BLaER1 (cell line): Measurements from ENCODE around the gene DHRS1.

Experiments used
- H3K27ac ChIP-seq: shearing (Covaris generic); formaldehyde crosslinking; 2 replicates; pipeline ENCODE4 v1.8.1; 2022
- H3K27me3 ChIP-seq: shearing (Covaris generic); formaldehyde crosslinking; 2 replicates; pipeline ENCODE4 v1.8.1; 2022
- H3K36me3 ChIP-seq: shearing (Covaris generic); formaldehyde crosslinking; 2 replicates; pipeline ENCODE4 v1.8.1; 2022
- H3K4me1 ChIP-seq: shearing (Covaris generic); formaldehyde crosslinking; 2 replicates; pipeline ENCODE4 v1.8.1; 2022
- H3K4me2 ChIP-seq: shearing (Covaris generic); formaldehyde crosslinking; 2 replicates; pipeline ENCODE4 v1.8.1; 2022
- H3K4me3 ChIP-seq: shearing (Covaris generic); formaldehyde crosslinking; 2 replicates; pipeline ENCODE4 v1.8.1; 2022
- H3K9ac ChIP-seq: shearing (Covaris generic); formaldehyde crosslinking; 2 replicates; pipeline ENCODE4 v1.8.1; 2022
- H3K9me3 ChIP-seq: shearing (Covaris generic); formaldehyde crosslinking; 2 replicates; pipeline ENCODE4 v1.8.1; 2022
- H4K20me1 ChIP-seq: shearing (Covaris generic); formaldehyde crosslinking; 2 replicates; pipeline ENCODE4 v1.8.1; 2022
- Cebpa-rat ChIP-seq: shearing (Covaris generic); IDR thresholded peaks from 2 replicates; pipeline ENCODE4 v1.8.1; 2022

Gene DHRS1

GRCh38 chr14:24316597-24316950 is 17.0 kb upstream of the DHRS1 start:
- Histone ChIP-seq H4K20me1 (no peaks in the 10 kb centered on the region), H3K4me2 (no peak overlapping the region), H3K4me3 (no peak overlapping the region), H3K9me3 (no peaks in the 10 kb centered on the region), H3K27me3 (no peaks in the 10 kb centered on the region), H3K4me1 (peaks cover 43% of the 10 kb centered on the region), H3K27ac (no peak overlapping the region), H3K36me3 (peaks cover 13% of the 10 kb centered on the region), H3K9ac (no peak overlapping the region)
- no peak for TF ChIP-seq Cebpa-rat

GRCh38 chr14:24315807-24316596 is 16.4 kb upstream of the DHRS1 start:
- H3K4me2 ChIP-seq = no peak overlapping the region

GRCh38 chr14:24315243-24315806 is 15.7 kb upstream of the DHRS1 start:
- Histone ChIP-seq H3K4me2 (peak overlapping the region; percentile 96), H3K4me1 (peaks cover 56% of the 10 kb centered on the region), H4K20me1 (peaks cover under 1% of the 10 kb centered on the region; the same call in 1 of the 2 replicates), H3K9me3 (no peaks in the 10 kb centered on the region), H3K27ac (peak overlapping the region; percentile 94), H3K4me3 (no peak overlapping the region), H3K36me3 (peaks cover 13% of the 10 kb centered on the region), H3K9ac (no peak overlapping the region), H3K27me3 (no peaks in the 10 kb centered on the region)
- no peak for TF ChIP-seq Cebpa-rat

More at GRCh38 chr14:24315807-24316596, 16.4 kb upstream of the DHRS1 start:
- no peaks in the 10 kb centered on the region for H4K20me1 ChIP-seq
- H3K4me1 ChIP-seq = peaks cover 49% of the 10 kb centered on the region
- no peaks in the 10 kb centered on the region for H3K27me3 ChIP-seq
- peaks cover 13% of the 10 kb centered on the region for H3K36me3 ChIP-seq
- H3K9ac ChIP-seq = no peak overlapping the region
- no peak overlapping the region for H3K27ac ChIP-seq
- no peaks in the 10 kb centered on the region for H3K9me3 ChIP-seq
- TF ChIP-seq Cebpa-rat = no peak
- no peak overlapping the region for H3K4me3 ChIP-seq

GRCh38 chr14:24314377-24315193 is 15.0 kb upstream of the DHRS1 start:
- H3K36me3 ChIP-seq = peaks cover 15% of the 10 kb centered on the region
- H3K9me3 ChIP-seq = no peaks in the 10 kb centered on the region
- no peaks in the 10 kb centered on the region for H3K27me3 ChIP-seq
- H3K4me3 ChIP-seq = no peak overlapping the region
- H4K20me1 ChIP-seq = peaks cover 8% of the 10 kb centered on the region; the same call in 1 of the 2 replicates
- H3K27ac ChIP-seq = peak overlapping the region; percentile 94
- peak overlapping the region; percentile 46; the same call in 1 of the 2 replicates for H3K9ac ChIP-seq
- TF ChIP-seq Cebpa-rat = no peak
- peaks cover 63% of the 10 kb centered on the region for H3K4me1 ChIP-seq
- peak overlapping the region; percentile 96 for H3K4me2 ChIP-seq

- Histone ChIP-seq H3K9me3 (no peaks in the 10 kb centered on the region), H3K4me3 (no peak overlapping the region; the same call in 1 of the 2 replicates), H3K9ac (peak overlapping the region; percentile 46), H3K36me3 (peaks cover 22% of the 10 kb centered on the region), H3K4me1 (peaks cover 70% of the 10 kb centered on the region), H3K27me3 (no peaks in the 10 kb centered on the region), H3K4me2 (peak overlapping the region; percentile 96), H3K27ac (peak overlapping the region; percentile 94), H4K20me1 (peaks cover 10% of the 10 kb centered on the region; the same call in 1 of the 2 replicates)
- no peak for TF ChIP-seq Cebpa-rat
These were observed 14.3 kb upstream of the DHRS1 start for GRCh38 chr14:24313913-24314312.

GRCh38 chr14:24312736-24313507 is 13.3 kb upstream of the DHRS1 start:
- Histone ChIP-seq H3K9ac (peak overlapping the region; percentile 83), H3K36me3 (peaks cover 30% of the 10 kb centered on the region), H3K4me2 (peak overlapping the region; percentile 96), H3K27me3 (no peaks in the 10 kb centered on the region), H3K27ac (peak overlapping the region; percentile 94), H3K4me3 (peak overlapping the region; percentile 68), H3K9me3 (no peaks in the 10 kb centered on the region), H4K20me1 (peaks cover 10% of the 10 kb centered on the region; the same call in 1 of the 2 replicates), H3K4me1 (peaks cover 79% of the 10 kb centered on the region)
- TF ChIP-seq Cebpa-rat = no peak

- H3K27me3 ChIP-seq = no peaks in the 10 kb centered on the region
- H3K4me1 ChIP-seq = peaks cover 81% of the 10 kb centered on the region
- H4K20me1 ChIP-seq = peaks cover 10% of the 10 kb centered on the region; the same call in 1 of the 2 replicates
- peak overlapping the region; percentile 94 for H3K27ac ChIP-seq
- no peaks in the 10 kb centered on the region for H3K9me3 ChIP-seq
- peaks cover 39% of the 10 kb centered on the region for H3K36me3 ChIP-seq
- peak overlapping the region; percentile 96 for H3K4me2 ChIP-seq
- peak overlapping the region; percentile 68 for H3K4me3 ChIP-seq
- peak overlapping the region; percentile 83 for H3K9ac ChIP-seq
- peak; percentile 80 for TF ChIP-seq Cebpa-rat
These were observed 12.4 kb upstream of the DHRS1 start for GRCh38 chr14:24311837-24312615.

GRCh38 chr14:24310646-24311604 is 11.3 kb upstream of the DHRS1 start, which contains the start of gene LTB4R:
Gene LTB4R (plus strand): TSS chr14:24311502. CDS start chr14:24315652, 4,150 bp downstream.
- Histone ChIP-seq H3K4me3 (peak within 1 kb of the TSS; percentile 68), H3K4me2 (peak within 1 kb of the TSS; percentile 96), H3K9ac (peak within 1 kb of the TSS; percentile 83), H3K9me3 (no peaks in the 10 kb centered on the region), H3K27me3 (no peaks in the 10 kb centered on the region), H4K20me1 (peaks cover 10% of the 10 kb centered on the region), H3K4me1 (peaks cover 81% of the 10 kb centered on the region), H3K27ac (peak within 1 kb of the TSS; percentile 94), H3K36me3 (peaks cover 44% of the 10 kb centered on the region)
- TF ChIP-seq Cebpa-rat = no peak
